Stimulated activated CD8-positive, alpha-beta memory T cell treated with anti-CD3 and anti-CD28 coated beads, Interleukin-15, amount 100 ng/mL, for 1 hour (primary cell): Measurements from ENCODE around the gene KRTAP19-5.
"Not testable (repeated sequence)": the region's sequence is repeated elsewhere in the genome, so short reads cannot be mapped to it uniquely, and the experiment has no call there.

Experiments
- DNase-seq: peaks from one replicate; pipeline ENCODE4 v3.0.0-alpha.2; 2020; ENCODE audit warnings: low read depth

KRTAP19-5 gene

DNA sequence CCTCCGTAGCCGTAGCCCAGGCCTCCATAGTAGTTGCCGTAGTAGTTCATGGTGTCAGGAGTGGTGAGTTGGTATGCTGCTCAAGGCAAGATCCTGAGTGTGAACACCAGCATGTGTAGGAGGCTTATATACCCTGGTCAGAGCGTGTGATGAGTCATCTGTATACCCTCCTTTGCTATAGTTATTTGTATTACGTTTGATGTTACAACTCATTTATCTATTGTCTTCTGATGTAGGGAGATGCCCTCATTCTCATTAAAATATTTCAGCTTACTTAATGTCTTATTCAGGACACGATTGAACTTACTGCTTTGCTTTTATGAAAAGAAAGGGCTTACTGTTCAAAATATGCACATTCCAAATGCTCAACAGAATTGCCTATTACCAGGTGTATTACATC, at the start of gene KRTAP19-5:
Gene KRTAP19-5 (minus strand): TSS at position 101 of the 400 bp plus-strand sequence. CDS start 51 bp downstream, at position 50.
- DNase-seq: no peak

DNA sequence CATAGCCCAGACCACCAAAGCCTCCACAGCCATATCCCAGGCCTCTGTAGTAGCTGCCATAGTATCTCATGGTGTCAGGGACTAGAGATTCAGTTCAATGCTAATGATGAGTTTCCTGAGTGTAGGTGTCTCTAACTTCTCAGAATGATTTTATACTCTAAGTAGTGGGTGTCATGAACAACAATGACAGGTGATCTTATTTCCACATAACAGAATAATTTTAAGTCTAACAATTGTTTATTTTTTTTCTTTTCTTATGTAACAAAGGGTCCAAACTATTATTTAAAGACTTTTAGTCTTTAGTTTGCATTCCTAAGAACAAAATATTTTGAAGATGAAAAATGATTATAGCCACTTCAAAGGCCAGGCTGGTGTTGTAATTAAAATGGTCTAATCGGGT, 39.8 kb upstream of the KRTAP19-5 start, which contains the start of gene KRTAP19-6:
Gene KRTAP19-6 (minus strand): TSS at position 101 of the 400 bp plus-strand sequence. CDS start 31 bp downstream, at position 70.
- no peak for DNase-seq

DNA sequence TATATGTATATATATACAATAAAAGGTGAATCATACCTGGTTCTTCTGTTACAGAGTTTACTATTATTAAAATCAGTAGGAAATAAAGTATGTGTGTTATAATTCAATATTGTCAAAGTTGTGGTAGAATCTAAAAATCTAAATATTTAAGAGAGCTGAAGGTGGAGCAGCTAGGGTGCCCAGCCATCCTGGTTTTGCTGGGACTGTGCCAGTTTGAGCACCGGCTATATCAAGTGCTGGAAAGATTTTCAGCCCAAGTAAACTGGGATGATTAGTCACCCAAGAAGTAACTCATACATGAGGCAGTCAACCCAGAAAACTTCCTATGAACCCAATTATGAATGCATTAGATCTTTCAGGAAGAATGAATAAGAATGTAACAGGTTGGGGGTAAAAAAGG, 16.9 kb upstream of the KRTAP19-5 start:
- no peak for DNase-seq

DNA sequence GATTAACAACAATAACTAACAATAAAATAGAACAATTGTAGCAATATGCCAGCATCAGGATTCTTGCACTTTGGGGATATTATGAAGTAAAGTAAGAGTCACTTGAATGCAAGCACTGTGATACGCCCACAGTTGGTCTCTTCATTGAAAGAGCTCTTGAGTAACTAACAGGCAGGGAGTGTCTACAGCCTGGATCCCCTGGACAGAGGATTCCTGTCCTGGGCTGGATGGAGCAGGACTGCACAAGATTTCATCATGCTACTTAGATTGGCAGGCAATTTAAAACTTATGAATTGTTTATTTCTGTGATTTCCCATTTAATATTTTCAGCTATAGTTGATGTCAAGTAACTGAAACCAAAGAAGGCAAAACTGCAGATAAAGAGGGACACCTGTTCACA, 13.7 kb upstream of the KRTAP19-5 start:
- no peak for DNase-seq

DNA sequence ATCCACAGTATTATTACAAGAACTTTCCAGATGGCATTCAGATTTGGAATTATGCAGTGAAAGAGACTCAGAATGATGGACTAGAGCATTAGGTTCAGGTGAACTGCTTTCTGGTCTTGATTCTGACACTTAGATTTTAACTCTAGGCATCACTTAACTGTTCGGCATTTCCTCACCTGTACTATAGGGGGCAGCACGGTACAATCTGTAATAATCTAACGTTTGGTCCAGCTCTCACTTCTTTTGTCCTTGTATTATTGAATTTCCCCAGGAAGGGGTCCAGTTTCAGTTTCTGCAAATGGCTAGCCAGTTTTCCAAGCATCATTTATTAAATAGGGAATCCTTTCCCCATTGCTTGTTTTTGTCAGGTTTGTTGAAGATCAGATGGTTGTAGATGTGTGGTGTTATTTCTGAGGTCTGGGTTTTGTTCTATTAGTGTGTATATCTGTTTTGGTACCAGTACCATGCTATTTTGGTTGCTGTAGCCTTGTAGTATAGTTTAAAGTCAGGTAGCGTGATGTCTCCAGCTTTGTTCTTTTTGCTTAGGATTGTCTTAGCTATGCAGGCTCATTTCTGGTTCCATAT, 3.8 kb upstream of the KRTAP19-5 start:
- not testable (repeated sequence) for DNase-seq

DNA sequence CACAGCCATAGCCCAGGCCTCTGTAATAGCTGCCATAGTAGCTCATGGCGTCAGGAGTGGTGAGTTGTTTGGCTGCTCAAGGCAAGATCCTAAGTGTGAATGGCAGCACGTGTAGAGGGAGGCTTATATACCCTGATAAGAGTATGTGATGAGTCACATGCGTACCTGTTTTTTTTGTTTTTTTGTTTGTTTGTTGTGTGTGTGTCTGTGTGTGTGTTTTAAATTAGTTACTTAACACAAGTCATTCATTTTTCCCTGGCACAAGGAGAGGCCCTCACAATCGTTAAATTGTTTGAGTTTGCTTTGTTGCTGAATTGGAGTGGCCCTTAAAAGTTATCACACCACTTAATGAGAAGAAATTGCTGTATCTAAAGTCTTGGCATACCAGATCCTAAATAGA, 4.9 kb downstream of the KRTAP19-5 start, which contains the start of gene KRTAP19-4:
Gene KRTAP19-4 (minus strand): TSS at position 101 of the 400 bp plus-strand sequence. CDS start 55 bp downstream, at position 46.
- DNase-seq: no peak

DNA sequence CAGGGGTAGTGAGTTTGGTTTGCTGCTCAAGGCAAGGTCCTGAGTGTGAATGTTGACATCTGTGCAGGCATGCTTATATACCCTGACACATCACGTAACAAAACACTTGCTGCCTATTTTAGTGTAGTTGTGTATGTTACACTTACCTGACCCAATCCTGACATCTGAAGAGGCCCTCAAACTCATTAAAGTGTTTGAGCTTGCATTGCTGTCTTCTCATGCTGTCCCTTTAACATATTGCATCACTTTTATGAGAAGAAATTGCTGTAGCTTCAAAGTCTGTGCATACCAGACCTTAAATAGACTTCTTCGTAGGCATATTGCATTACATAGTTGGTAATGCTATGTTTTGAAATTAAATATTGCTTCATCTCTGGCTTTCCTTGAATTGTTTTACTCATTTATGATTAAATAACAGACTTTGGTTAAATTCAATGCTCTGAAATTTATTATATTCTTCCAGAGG, 9.9 kb downstream of the KRTAP19-5 start, which contains the start of gene KRTAP19-3:
Gene KRTAP19-3 (minus strand): TSS at position 51 of the 466 bp plus-strand sequence. CDS start 56 bp downstream, outside the sequence.
- DNase-seq: no peak

DNA sequence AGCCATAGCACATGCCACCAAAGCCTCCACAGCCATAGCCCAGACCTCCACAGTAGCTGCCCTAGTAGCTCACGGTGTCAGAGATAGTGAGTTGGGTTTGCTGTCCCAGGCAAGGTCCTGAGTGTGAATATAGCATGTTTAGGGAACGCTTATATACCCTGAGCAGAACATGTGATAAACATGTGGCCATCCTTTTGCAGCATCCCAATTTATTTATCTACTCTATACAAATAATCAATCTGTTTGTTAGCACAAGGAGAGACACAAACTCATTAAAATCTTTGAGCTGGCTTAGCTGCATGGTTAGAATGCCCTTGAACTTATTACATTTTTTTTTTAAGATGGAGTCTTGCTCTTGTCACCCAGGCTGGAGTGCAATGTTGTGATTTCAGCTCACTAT, 14.6 kb downstream of the KRTAP19-5 start, which contains the start of gene KRTAP19-2:
Gene KRTAP19-2 (minus strand): TSS at position 101 of the 400 bp plus-strand sequence. CDS start 88 bp downstream, at position 13.
- no peak for DNase-seq

DNA sequence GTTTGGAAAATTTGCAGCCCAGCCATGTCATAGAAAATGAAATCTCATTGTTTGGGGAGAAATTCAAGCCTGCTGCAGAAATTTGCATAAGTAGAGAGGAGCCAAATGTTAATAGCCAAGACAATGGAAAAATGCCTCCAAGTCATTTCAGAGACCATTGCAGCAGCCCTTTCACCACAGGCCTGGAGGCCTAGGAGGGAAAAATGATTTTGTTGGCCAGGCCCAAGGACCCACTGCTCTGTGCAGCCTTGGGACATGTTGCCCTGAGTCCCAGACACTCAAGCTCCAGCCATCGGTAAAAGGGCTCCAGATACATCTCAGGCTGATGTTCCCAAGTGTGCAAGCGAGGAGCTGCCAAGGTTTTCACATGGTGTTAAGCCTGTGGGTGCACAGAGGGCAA, 15.8 kb downstream of the KRTAP19-5 start:
- DNase-seq: no peak

DNA sequence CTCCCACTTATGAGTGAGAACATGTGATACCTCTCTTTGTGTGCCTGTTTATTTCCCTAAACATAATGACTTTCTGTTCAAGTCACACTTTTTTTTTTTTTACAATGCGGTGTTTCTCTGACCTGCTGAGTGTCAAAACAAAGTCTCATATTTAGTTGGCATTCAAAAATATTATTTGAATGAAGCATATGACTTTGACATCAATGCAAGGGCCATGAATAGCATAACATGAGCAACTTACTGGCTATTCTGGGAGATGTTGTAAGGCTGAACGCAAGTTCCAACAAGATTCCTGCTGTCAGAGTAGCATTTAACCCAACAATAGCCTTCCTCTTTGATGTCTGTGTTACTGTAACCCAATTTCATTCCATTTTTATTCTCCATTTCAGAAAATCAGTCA, 19.8 kb downstream of the KRTAP19-5 start:
- DNase-seq: no peak

DNA sequence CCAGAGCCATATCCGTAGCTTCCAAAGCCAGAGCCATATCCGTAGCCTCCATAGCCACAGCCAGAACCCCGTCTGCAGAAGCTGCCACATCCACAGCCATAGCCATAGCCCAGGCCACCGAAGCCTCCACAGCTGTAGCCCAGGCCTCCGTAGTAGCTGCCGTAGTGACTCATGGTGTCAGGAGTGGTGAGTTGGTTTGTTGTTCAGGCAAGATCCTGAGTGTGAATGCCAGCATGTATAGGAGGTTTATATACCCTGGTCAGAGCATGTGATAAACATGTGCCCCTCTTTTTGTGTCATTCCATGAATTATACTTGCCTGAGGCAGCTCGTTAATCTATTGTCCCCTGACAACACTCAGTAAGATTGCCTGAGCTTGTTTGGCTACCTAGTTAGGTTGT, 21.8 kb downstream of the KRTAP19-5 start, which contains the start of gene KRTAP19-1:
Gene KRTAP19-1 (minus strand): TSS at position 223 of the 400 bp plus-strand sequence. CDS start 50 bp downstream, at position 173.
- no peak for DNase-seq

DNA sequence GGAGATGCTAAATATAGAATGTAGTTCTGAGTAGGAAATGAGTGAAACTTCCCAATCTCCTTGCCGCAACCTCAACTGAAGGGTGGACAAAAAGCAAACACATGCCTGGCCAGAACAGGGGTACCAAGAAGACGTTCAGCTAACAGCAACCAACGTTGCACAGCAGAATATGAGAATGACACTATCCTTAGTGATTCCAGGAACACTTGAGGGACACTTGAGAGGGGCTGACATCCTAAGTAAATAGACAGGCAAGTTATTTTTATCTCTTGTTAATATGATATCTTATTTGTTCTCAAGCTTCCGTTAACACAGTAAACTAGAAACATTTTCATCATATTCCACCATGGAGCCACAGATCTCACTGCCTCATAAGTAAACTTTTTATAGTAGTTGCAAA, 22.7 kb downstream of the KRTAP19-5 start:
- no peak for DNase-seq

DNA sequence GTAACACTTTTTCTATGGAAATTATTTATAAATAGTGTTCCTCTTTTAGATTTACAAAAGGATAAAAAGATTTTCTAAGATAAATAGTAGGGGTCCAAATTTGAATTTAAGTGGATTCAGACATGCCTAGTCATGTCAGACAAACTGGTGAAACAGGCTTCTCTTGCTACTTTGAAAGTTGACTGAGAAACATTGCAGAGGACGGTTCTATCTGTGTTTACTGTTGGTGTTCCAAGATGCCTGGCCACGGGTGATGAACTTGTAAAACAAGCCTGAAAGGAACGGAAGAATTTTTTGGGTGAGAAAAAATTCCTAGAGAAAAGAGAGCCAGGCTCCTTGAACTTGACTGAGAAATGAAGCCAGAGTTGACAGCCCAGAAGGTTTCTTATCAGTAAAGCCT, 23.9 kb downstream of the KRTAP19-5 start:
- DNase-seq: no peak

DNA sequence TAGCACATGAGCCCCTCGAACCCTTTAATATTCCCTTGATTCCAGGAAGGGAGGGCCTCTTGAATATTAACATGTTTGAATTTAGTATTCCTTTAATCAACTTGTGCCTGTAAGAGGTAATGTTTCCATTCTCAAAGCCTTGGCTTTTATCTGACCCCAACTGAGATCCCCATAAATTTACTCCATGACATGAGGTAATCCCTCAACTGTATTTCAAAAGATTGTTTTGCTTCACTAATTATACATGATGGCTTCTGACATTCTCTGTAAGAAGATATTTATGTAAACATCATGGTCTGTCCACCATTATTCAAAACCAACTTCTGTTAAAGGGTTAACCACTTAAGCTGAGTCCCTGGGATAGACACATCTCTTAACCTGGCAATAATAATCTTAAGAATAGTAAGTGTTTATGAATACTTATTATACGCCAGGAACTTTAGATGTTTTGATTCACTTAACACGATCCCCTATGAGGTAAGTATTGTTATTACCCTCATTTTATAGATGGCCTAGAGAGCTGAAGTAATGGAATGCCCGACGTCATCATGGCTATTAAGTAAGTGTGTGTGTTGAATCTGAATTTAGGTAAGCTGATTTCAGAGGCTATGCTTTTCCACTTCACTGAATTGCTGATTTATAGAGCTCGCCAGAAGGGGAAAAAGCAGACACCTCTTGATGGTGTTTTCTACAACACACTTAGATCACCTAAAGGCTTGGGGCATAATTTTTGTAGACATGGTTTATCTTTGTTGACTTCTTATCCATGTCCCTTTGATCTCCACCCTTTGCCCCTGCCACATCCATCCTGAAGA, 32.8 kb downstream of the KRTAP19-5 start:
- no peak for DNase-seq

DNA sequence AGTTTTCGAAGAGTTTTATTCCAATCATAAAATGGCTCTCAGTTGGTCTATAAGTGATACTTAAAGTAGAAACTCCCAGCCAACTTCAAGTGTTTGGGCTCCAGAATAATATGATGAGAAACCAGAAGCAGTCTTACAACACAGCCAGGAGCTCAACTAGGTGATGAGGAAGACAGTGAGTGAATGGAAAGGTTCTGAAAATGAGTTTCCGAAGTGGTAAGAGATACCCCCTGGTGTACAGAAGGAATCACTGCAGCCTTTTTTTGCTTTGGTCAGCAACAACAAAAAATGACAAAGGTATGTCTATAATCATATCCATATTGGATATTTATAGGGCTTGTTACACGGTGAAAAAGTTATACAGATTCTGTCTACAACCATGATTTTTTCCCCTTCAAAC, 38.2 kb downstream of the KRTAP19-5 start:
- no peak for DNase-seq
